Fibroblast of mammary gland (primary cell): ENCODE results near the gene DTYMK.
"Not testable (repeated sequence)": the region's sequence is repeated elsewhere in the genome, so short reads cannot be mapped to it uniquely, and the experiment has no call there.

ENCODE experiments used
- DNase-seq: peaks from one replicate; pipeline ENCODE4 v3.0.0-alpha.2; 2010; ENCODE audit warnings: low read depth
- H3K4me3 ChIP-seq: 2 replicates; pipeline ENCODE4 v1.5.1; 2011; ENCODE audit warnings: low read depth, mild to moderate bottlenecking, low read length, moderate library complexity; ENCODE audit not compliant: control insufficient read depth
- TF ChIP-seq, protein P1 (sequence below): conservative IDR thresholded peaks from 2 replicates; pipeline ENCODE4 v1.5.1; 2011; ENCODE audit warnings: low read depth, low read length, inconsistent platforms; ENCODE audit not compliant: control insufficient read depth, insufficient read depth

DTYMK gene

GRCh38 chr2:241686650-241687425, at the start of gene DTYMK:
Gene DTYMK (minus strand): TSS chr2:241686815. CDS start chr2:241686783, 32 bp downstream.
- H3K4me3 ChIP-seq: peak within 1 kb of the TSS; percentile 97
- peak; percentile 92 for DNase-seq
- TF ChIP-seq, protein P1, sequence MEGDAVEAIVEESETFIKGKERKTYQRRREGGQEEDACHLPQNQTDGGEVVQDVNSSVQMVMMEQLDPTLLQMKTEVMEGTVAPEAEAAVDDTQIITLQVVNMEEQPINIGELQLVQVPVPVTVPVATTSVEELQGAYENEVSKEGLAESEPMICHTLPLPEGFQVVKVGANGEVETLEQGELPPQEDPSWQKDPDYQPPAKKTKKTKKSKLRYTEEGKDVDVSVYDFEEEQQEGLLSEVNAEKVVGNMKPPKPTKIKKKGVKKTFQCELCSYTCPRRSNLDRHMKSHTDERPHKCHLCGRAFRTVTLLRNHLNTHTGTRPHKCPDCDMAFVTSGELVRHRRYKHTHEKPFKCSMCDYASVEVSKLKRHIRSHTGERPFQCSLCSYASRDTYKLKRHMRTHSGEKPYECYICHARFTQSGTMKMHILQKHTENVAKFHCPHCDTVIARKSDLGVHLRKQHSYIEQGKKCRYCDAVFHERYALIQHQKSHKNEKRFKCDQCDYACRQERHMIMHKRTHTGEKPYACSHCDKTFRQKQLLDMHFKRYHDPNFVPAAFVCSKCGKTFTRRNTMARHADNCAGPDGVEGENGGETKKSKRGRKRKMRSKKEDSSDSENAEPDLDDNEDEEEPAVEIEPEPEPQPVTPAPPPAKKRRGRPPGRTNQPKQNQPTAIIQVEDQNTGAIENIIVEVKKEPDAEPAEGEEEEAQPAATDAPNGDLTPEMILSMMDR: no peak

DNA sequence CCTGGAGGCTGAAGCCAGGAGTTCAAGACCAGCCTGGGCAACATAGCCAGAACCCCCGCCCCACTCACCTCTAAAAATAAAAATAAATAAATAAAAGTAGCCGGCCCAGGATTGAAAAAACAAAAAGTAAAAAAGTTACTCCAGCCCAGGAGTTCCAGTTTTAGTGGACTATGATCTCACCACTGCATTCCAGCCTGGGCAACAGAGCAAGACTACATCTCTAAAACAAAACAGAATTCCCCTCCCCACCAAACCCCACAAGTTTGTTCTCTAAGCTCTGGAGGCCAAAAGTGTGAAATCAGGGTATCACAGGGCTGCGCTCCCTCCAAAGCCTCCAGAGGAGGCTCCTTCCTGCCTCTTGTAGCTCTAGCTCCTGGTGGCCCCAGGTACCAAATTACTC, 49.5 kb upstream of the DTYMK start:
- TF ChIP-seq, protein P1: no peak
- no peak overlapping the region for H3K4me3 ChIP-seq
- DNase-seq: no peak

GRCh38 chr2:241734467-241735208, 48.0 kb upstream of the DTYMK start, which contains the start of gene D2HGDH:
Gene D2HGDH (plus strand): TSS chr2:241734630. CDS start chr2:241735225, 595 bp downstream.
- H3K4me3 ChIP-seq: peak within 1 kb of the TSS; percentile 67
- TF ChIP-seq, protein P1: no peak
- DNase-seq: peak; percentile 71

DNA sequence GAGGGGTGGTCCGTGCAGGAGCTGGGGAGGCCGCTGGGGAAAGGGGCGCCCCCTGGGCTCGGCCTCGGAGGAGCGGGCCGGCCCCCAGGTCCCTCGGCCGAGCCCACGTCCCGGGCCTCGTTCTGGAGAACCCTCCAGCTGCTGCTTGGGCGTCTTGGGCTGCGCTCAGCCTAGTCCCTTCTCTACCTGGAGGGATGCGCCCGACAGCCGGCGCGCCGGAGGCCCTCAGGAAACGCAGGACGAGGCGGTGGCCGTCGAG, 47.5 kb upstream of the DTYMK start:
- TF ChIP-seq, protein P1: no peak
- peak overlapping the region; percentile 35 for H3K4me3 ChIP-seq
- no peak for DNase-seq

DNA sequence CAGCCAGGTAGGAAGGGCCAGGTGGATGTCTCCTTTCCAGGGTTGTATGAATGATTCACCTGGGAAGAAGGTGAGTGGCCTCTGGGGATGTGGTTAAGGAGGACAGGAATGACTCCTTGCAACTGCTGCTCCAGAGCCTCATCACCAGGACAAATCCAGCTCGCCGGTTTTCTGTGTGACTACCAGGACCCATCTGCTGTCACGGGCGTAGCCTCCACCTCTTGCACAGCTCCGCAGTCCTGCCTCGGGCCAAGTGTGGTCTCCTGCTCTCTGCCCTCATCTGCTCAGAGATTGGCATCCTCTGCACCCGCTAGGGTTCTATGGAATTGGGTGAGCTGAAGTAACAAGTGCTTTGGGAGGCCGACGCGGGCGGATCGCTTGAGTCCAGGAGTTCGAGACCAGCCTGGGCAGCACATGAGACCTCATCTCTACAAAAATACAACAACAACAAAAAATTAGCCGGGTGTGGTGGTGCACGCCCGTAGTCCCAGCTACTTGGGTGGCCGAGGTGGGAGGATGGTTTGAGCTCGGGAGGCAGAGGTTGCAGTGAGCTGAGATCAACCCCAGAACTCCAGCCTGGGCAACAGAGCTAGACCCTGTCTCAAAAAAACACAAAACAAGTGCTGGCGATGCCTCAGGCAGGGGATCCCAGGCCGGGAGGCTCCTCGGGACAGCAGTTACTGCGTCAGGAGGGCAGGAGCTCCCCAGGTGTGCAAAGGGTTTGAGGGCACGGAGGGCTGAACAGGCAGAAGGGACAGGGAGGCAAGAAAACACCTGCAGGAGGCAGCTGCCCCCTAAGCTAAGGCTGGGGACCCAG, 47.0 kb upstream of the DTYMK start:
- TF ChIP-seq, protein P1: no peak
- no peak for DNase-seq
- peak overlapping the region; percentile 35 for H3K4me3 ChIP-seq

DNA sequence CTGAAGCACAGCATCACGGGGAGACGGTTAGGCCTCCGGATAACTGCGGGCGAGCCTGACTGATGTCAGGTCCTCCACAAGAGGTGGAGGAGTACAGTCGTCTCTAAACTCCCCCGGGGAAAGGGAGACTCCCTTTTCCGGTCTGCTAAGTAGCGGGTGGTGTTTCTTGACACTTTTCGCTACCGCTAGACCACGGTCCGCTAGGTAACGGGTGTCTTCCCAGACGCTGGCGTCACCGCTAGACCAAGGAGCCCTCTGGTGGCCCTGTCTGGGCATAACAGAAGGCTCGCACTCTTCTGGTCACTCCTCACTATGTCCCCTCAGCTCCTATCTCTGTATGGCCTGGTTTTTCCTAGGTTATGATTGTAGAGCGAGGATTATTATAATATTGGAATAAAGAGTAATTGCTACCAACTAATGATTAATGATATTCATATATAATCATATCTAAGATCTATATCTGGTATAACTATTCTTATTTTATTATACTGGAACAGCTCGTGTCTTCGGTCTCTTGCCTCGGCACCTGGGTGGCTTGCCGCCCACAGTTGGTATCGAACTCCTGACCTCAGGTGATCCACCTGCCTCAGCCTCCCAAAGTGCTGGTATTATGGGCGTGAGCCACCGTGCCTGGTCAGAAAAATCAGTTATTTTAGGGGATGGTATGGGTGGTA, 46.0 kb upstream of the DTYMK start:
- peak; percentile 54 for DNase-seq
- TF ChIP-seq, protein P1: peak; percentile 33
- not testable (repeated sequence) for H3K4me3 ChIP-seq
